HEK293 (cell line): ENCODE measurements around the gene TPP2.

Experiments
- CTCF ChIA-PET: fragments of 350-600 bp; formaldehyde crosslinking; extraction: SDS; loops from one replicate; lab custom pipeline; 2021; ENCODE audit warnings: antibody characterized with exemption; lab: Yijun Ruan, JAX
- POLR2A ChIA-PET: fragments of 300-600 bp; formaldehyde crosslinking; extraction: SDS; loops from one replicate; lab custom pipeline; 2020; ENCODE audit warnings: antibody characterized with exemption, inconsistent platforms; lab: Yijun Ruan, JAX
- H3K27ac ChIP-seq: fragments of 200-500 bp; sonication (Bioruptor generic); 2 replicates; pipeline ENCODE4 v1.5.1; 2014; ENCODE audit warnings: low read depth, low read length, control low read depth, inconsistent platforms; ENCODE audit errors: extremely low read depth
- H3K36me3 ChIP-seq, 2 experiments: fragments of 200-500 bp in 1 of 2; sonication (Bioruptor generic) in 1 of 2; 1 replicate in 1 of 2; 2 replicates in 1 of 2; pipeline ENCODE4 v1.5.1; 2014 to 2017; ENCODE audit warnings: inconsistent platforms in 2 of 2, low read length in 2 of 2; ENCODE audit not compliant: control insufficient read depth in 2 of 2, insufficient read depth in 1 of 2
- H3K4me1 ChIP-seq: fragments of 200-500 bp; sonication (Bioruptor generic); 2 replicates; pipeline ENCODE4 v1.5.1; 2014; ENCODE audit warnings: mild to moderate bottlenecking, low read length, inconsistent platforms; ENCODE audit not compliant: control insufficient read depth, insufficient read depth
- H3K4me3 ChIP-seq: 2 replicates; pipeline ENCODE4 v1.5.1; 2011; ENCODE audit warnings: low read depth, mild to moderate bottlenecking, control low read depth, low read length, moderate library complexity
- H3K9me3 ChIP-seq: fragments of 200-500 bp; sonication (Bioruptor generic); 2 replicates; pipeline ENCODE4 v1.5.1; 2014; ENCODE audit warnings: low read depth, low read length, inconsistent platforms; ENCODE audit not compliant: control insufficient read depth, insufficient read depth
- GLI4 ChIP-seq: fragments of 450-650 bp; formaldehyde crosslinking; IDR thresholded peaks from 2 replicates; pipeline ENCODE4 v1.5.1; 2016; ENCODE audit warnings: missing biosample characterization, missing genetic modification characterization
- GLIS2 ChIP-seq: fragments of 450-650 bp; formaldehyde crosslinking; IDR thresholded peaks from 2 replicates; pipeline ENCODE4 v1.5.1; 2016; ENCODE audit warnings: missing biosample characterization, missing genetic modification characterization
- HOXA7 ChIP-seq: sonication (generic); formaldehyde crosslinking; IDR thresholded peaks from 2 replicates; pipeline ENCODE4 v1.8.1; 2022; ENCODE audit warnings: missing genetic modification reagents, borderline replicate concordance
- KLF16 ChIP-seq: fragments of 450-650 bp; formaldehyde crosslinking; IDR thresholded peaks from 2 replicates; pipeline ENCODE4 v1.5.1; 2017; ENCODE audit warnings: missing biosample characterization, missing genetic modification characterization
- YY2 ChIP-seq: fragments of 450-650 bp; formaldehyde crosslinking; IDR thresholded peaks from 2 replicates; pipeline ENCODE4 v1.5.1; 2016; ENCODE audit warnings: missing biosample characterization, missing genetic modification characterization
- ZBTB10 ChIP-seq: fragments of 450-650 bp; formaldehyde crosslinking; IDR thresholded peaks from 2 replicates; pipeline ENCODE4 v1.5.1; 2016; ENCODE audit warnings: missing biosample characterization, missing genetic modification characterization
- ZFP37 ChIP-seq: fragments of 450-650 bp; formaldehyde crosslinking; IDR thresholded peaks from 2 replicates; pipeline ENCODE4 v1.5.1; 2016; ENCODE audit warnings: missing biosample characterization, missing genetic modification characterization
- ZNF138 ChIP-seq: fragments of 450-650 bp; formaldehyde crosslinking; IDR thresholded peaks from 2 replicates; pipeline ENCODE4 v1.5.1; 2016; ENCODE audit warnings: missing biosample characterization, missing genetic modification characterization, borderline replicate concordance
- ZNF174 ChIP-seq: fragments of 450-650 bp; formaldehyde crosslinking; IDR thresholded peaks from 2 replicates; pipeline ENCODE4 v1.5.0; 2017; ENCODE audit warnings: missing biosample characterization, mild to moderate bottlenecking, missing genetic modification characterization
- ZNF175 ChIP-seq: fragments of 450-650 bp; formaldehyde crosslinking; IDR thresholded peaks from 2 replicates; pipeline ENCODE4 v1.5.1; 2016; ENCODE audit warnings: missing biosample characterization, missing genetic modification characterization
- ZNF24 ChIP-seq: fragments of 450-650 bp; formaldehyde crosslinking; IDR thresholded peaks from 2 replicates; pipeline ENCODE4 v1.5.1; 2016; ENCODE audit warnings: missing biosample characterization, missing genetic modification characterization
- ZNF311 ChIP-seq: fragments of 450-650 bp; formaldehyde crosslinking; IDR thresholded peaks from 2 replicates; pipeline ENCODE4 v1.5.1; 2017; ENCODE audit warnings: missing biosample characterization, missing genetic modification characterization, borderline replicate concordance
- ZNF362 ChIP-seq: fragments of 450-650 bp; formaldehyde crosslinking; IDR thresholded peaks from 2 replicates; pipeline ENCODE4 v1.5.1; 2016; ENCODE audit warnings: missing biosample characterization, missing genetic modification characterization
- ZNF404 ChIP-seq: fragments of 450-650 bp; formaldehyde crosslinking; IDR thresholded peaks from 2 replicates; pipeline ENCODE4 v1.5.1; 2017; ENCODE audit warnings: missing biosample characterization, missing genetic modification characterization
- ZNF510 ChIP-seq: fragments of 450-650 bp; formaldehyde crosslinking; IDR thresholded peaks from 2 replicates; pipeline ENCODE4 v1.5.1; 2018; ENCODE audit warnings: mild to moderate bottlenecking, missing genetic modification characterization, missing biosample characterization; ENCODE audit not compliant: insufficient replicate concordance
- ZNF514 ChIP-seq: fragments of 450-650 bp; formaldehyde crosslinking; IDR thresholded peaks from 2 replicates; pipeline ENCODE4 v1.5.1; 2016; ENCODE audit warnings: missing biosample characterization, missing genetic modification characterization
- ZNF585B ChIP-seq: fragments of 450-650 bp; formaldehyde crosslinking; IDR thresholded peaks from 2 replicates; pipeline ENCODE4 v1.5.1; 2016; ENCODE audit warnings: missing biosample characterization, missing genetic modification characterization
- ZNF610 ChIP-seq: fragments of 450-650 bp; formaldehyde crosslinking; IDR thresholded peaks from 2 replicates; pipeline ENCODE4 v1.5.1; 2016; ENCODE audit warnings: missing biosample characterization, missing genetic modification characterization, borderline replicate concordance
- ZSCAN30 ChIP-seq: fragments of 450-650 bp; IDR thresholded peaks from 2 replicates; pipeline ENCODE4 v1.5.1; 2018; ENCODE audit warnings: missing biosample characterization, mild to moderate bottlenecking, missing genetic modification characterization, moderate library complexity
- TF ChIP-seq, protein P1 (sequence below): fragments of 450-650 bp; formaldehyde crosslinking; IDR thresholded peaks from 2 replicates; pipeline ENCODE4 v1.5.1; 2016; ENCODE audit warnings: missing biosample characterization, missing genetic modification characterization
- TF ChIP-seq, protein P2 (sequence below): fragments of 450-650 bp; formaldehyde crosslinking; IDR thresholded peaks from 2 replicates; pipeline ENCODE4 v1.5.1; 2016; ENCODE audit warnings: missing biosample characterization, missing genetic modification characterization
- TF ChIP-seq, protein P3 (sequence below): fragments of 450-650 bp; formaldehyde crosslinking; IDR thresholded peaks from 2 replicates; pipeline ENCODE4; 2016; ENCODE audit warnings: missing biosample characterization, missing genetic modification characterization

TPP2 gene

GRCh38 chr13:102584434-102584833, 12.4 kb upstream of the TPP2 start (continued):
- TF ChIP-seq, protein P1, sequence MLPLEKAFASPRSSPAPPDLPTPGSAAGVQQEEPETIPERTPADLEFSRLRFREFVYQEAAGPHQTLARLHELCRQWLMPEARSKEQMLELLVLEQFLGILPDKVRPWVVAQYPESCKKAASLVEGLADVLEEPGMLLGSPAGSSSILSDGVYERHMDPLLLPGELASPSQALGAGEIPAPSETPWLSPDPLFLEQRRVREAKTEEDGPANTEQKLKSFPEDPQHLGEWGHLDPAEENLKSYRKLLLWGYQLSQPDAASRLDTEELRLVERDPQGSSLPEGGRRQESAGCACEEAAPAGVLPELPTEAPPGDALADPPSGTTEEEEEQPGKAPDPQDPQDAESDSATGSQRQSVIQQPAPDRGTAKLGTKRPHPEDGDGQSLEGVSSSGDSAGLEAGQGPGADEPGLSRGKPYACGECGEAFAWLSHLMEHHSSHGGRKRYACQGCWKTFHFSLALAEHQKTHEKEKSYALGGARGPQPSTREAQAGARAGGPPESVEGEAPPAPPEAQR (tag by site-specific recombination) = no peak

DNA sequence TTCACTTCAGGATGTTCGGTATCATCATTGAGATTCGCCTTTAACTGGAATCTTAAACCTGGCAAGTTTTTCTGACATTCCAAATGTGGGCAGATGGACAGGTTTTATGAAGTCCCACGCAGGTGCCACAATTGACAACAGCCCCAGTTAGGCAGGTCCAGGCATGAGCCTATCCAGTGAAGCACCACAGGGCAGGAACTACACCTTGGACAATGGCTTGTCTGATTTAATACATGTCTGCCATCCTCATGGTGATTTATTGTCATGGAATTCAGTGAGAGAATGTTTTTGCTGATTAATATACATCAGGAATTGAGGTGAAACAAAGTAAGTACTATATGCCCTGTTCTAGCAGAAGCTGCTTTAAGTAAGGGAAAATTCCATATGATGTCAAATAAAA, 10.2 kb upstream of the TPP2 start:
- Histone ChIP-seq H3K4me1 (no peaks in the 10 kb centered on the region), H3K9me3 (no peaks in the 10 kb centered on the region), H3K36me3 (no peaks in the 10 kb centered on the region), H3K4me3 (no peak overlapping the region), H3K27ac (no peak overlapping the region)
- TF ChIP-seq HOXA7 (CRISPR knock-in tag) (no peak), ZNF510 (tag by site-specific recombination) (no peak), ZNF585B (tag by site-specific recombination) (no peak), GLI4 (tag by site-specific recombination) (no peak), ZNF610 (tag by site-specific recombination) (no peak), ZNF138 (no peak), ZNF362 (no peak), ZNF175 (tag by site-specific recombination) (no peak), YY2 (no peak), ZNF404 (no peak), ZSCAN30 (no peak), ZNF514 (no peak), ZFP37 (tag by site-specific recombination) (no peak), KLF16 (tag by site-specific recombination) (no peak), ZNF24 (tag by site-specific recombination) (no peak), ZNF174 (tag by site-specific recombination) (no peak), GLIS2 (tag by site-specific recombination) (no peak), ZNF311 (tag by site-specific recombination) (no peak)
- TF ChIP-seq, protein P2, sequence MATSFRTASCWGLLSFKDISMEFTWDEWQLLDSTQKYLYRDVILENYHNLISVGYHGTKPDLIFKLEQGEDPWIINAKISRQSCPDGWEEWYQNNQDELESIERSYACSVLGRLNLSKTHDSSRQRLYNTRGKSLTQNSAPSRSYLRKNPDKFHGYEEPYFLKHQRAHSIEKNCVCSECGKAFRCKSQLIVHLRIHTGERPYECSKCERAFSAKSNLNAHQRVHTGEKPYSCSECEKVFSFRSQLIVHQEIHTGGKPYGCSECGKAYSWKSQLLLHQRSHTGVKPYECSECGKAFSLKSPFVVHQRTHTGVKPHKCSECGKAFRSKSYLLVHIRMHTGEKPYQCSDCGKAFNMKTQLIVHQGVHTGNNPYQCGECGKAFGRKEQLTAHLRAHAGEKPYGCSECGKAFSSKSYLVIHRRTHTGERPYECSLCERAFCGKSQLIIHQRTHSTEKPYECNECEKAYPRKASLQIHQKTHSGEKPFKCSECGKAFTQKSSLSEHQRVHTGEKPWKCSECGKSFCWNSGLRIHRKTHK (tag by site-specific recombination) = no peak
- CTCF ChIA-PET = interaction anchor here (0.6 kb wide), 1 partner anchor 466 kb away, joined by 3 read pairs; no protein-coding TSS in a partner anchor
- POLR2A ChIA-PET = no interaction called here

DNA sequence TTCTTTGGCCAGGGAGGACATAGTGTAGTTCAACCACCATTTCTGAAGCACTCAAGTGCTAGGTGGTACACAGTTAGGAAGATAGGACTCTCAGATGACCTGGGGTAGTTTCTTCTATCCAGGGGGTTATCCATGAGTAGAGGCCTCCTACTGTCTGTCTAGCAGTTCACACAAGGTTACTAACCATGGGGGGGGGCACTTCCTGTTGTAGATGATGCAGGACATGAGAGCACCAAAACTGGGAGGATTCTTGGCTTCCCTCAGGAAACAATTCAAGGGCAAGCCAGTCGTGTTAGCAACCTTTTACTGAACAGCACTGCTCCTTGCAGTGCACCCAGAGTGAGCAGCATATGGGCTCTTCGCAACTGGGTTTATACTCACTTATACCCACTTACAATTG, 8.9 kb upstream of the TPP2 start:
- no peak overlapping the region for H3K4me3 ChIP-seq
- H3K9me3 ChIP-seq = no peaks in the 10 kb centered on the region
- no peak overlapping the region for H3K27ac ChIP-seq
- ChIA-PET POLR2A (no interaction called here), CTCF (no interaction called here)
- H3K36me3 ChIP-seq = no peaks in the 10 kb centered on the region
- TF ChIP-seq, protein P3, sequence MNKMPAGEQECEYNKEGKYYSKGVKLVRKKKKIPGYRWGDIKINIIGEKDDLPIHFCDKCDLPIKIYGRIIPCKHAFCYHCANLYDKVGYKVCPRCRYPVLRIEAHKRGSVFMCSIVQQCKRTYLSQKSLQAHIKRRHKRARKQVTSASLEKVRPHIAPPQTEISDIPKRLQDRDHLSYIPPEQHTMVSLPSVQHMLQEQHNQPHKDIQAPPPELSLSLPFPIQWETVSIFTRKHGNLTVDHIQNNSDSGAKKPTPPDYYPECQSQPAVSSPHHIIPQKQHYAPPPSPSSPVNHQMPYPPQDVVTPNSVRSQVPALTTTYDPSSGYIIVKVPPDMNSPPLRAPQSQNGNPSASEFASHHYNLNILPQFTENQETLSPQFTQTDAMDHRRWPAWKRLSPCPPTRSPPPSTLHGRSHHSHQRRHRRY (tag by site-specific recombination) = no peak
- TF ChIP-seq ZBTB10 (tag by site-specific recombination) = no peak
- H3K4me1 ChIP-seq = 0 out of 2 replicates have a peak, but pooled peaks cover 2% of the 10 kb centered on the region
